Stimulated activated CD4-positive, alpha-beta T cell treated with anti-CD3 and anti-CD28 coated beads, Interleukin-15, amount 100 ng/mL, for 1 hour (primary cell): Measurements from ENCODE around the gene HIPK4.
"Not testable (repeated sequence)": the region's sequence is repeated elsewhere in the genome, so short reads cannot be mapped to it uniquely, and the experiment has no call there.

Source experiments
- DNase-seq, 2 donors: peaks; one replicate each; pipeline ENCODE4 v3.0.0-alpha.2; 2020; ENCODE audit warnings: low read depth in 1 of 2, low spot score in 1 of 2

The HIPK4 gene

GRCh38 chr19:40390084-40390742, at the start of gene HIPK4:
Gene HIPK4, minus strand, starts transcription at chr19:40390181. Its CDS starts 279 bp downstream, at chr19:40389902.
- DNase-seq = no peak

- no peak for DNase-seq
Observed at GRCh38 chr19:40438284-40438683, 48.3 kb upstream of the HIPK4 start.

GRCh38 chr19:40433391-40434216, 43.6 kb upstream of the HIPK4 start:
- DNase-seq = peak in 1 of 2 donors; percentile 31

GRCh38 chr19:40432760-40433159, 42.8 kb upstream of the HIPK4 start:
- not testable (repeated sequence) for DNase-seq

- DNase-seq = no peak
Observed at GRCh38 chr19:40431698-40432097, 41.7 kb upstream of the HIPK4 start.

- DNase-seq = not testable (repeated sequence)
Observed at GRCh38 chr19:40430242-40430641, 40.3 kb upstream of the HIPK4 start.

GRCh38 chr19:40428197-40428596, 38.2 kb upstream of the HIPK4 start:
- DNase-seq = not testable (repeated sequence)

- peak; percentile 100 for DNase-seq
Observed at GRCh38 chr19:40425450-40426287, 35.7 kb upstream of the HIPK4 start, which contains the start of gene SERTAD1. Gene SERTAD1, minus strand, starts transcription at chr19:40425992. Its CDS starts 2,446 bp downstream, at chr19:40423546.

- DNase-seq = no peak
Observed at GRCh38 chr19:40424637-40425449, 34.9 kb upstream of the HIPK4 start.

GRCh38 chr19:40423938-40424337, 34.0 kb upstream of the HIPK4 start:
- no peak for DNase-seq

GRCh38 chr19:40422748-40423566, 33.0 kb upstream of the HIPK4 start:
- no peak for DNase-seq

- DNase-seq = no peak
Observed at GRCh38 chr19:40421993-40422747, 32.2 kb upstream of the HIPK4 start.

- DNase-seq = peak; percentile 47 to 57
Observed at GRCh38 chr19:40420766-40421765, 31.1 kb upstream of the HIPK4 start.

GRCh38 chr19:40420451-40420765, 30.4 kb upstream of the HIPK4 start:
- no peak for DNase-seq

GRCh38 chr19:40419780-40420179, 29.8 kb upstream of the HIPK4 start:
- DNase-seq = no peak

GRCh38 chr19:40419066-40419612, 29.2 kb upstream of the HIPK4 start:
- no peak for DNase-seq

- DNase-seq = no peak
Observed at GRCh38 chr19:40418040-40418439, 28.1 kb upstream of the HIPK4 start.

GRCh38 chr19:40417643-40417981, 27.6 kb upstream of the HIPK4 start:
- no peak for DNase-seq
